DND-41 (cell line): Measurements from ENCODE around the gene SYF2.

Experiments
- ATAC-seq: fragments of 200-7000 bp; cut with Tn5 transposase; 3 replicates; pipeline ENCODE4 v1.9.1; 2021; ENCODE audit warnings: low read depth; ENCODE audit not compliant: insufficient read depth
- DNase-seq: peaks from one replicate; pipeline ENCODE4 v3.0.0-alpha.2; 2020
- H2AFZ ChIP-seq: 2 replicates; pipeline ENCODE4 v1.6.0; 2012; ENCODE audit warnings: low read depth, low read length
- H3K27ac ChIP-seq: 2 replicates; pipeline ENCODE4 v1.5.1; 2012; ENCODE audit warnings: low read length, inconsistent platforms
- H3K27me3 ChIP-seq: fragments of 200-600 bp; sonication (generic); 2 replicates; pipeline ENCODE4 v1.6.0; 2012; ENCODE audit warnings: low read length, mild to moderate bottlenecking, inconsistent platforms; ENCODE audit not compliant: insufficient read depth, poor library complexity
- H3K36me3 ChIP-seq: 2 replicates; pipeline ENCODE4 v1.5.1; 2012; ENCODE audit warnings: low read length, inconsistent platforms; ENCODE audit not compliant: insufficient read depth
- H3K4me1 ChIP-seq: 2 replicates; pipeline ENCODE4 v1.5.1; 2012; ENCODE audit warnings: mild to moderate bottlenecking, low read length; ENCODE audit not compliant: insufficient read depth
- H3K4me2 ChIP-seq: 2 replicates; pipeline ENCODE4 v1.6.0; 2012; ENCODE audit warnings: mild to moderate bottlenecking, moderate library complexity, low read length, inconsistent platforms; ENCODE audit not compliant: insufficient read depth
- H3K4me3 ChIP-seq, 2 experiments: fragments of 200-600 bp in 1 of 2; shearing (Covaris generic) in 1 of 2; 2 replicates each; pipeline ENCODE4 v1.5.1; 2012 to 2016; ENCODE audit warnings: inconsistent platforms in 2 of 2, low read length in 2 of 2, mild to moderate bottlenecking in 2 of 2, low read depth in 1 of 2, moderate library complexity in 1 of 2
- H3K79me2 ChIP-seq: 2 replicates; pipeline ENCODE4 v1.6.0; 2012; ENCODE audit warnings: low read length, inconsistent platforms; ENCODE audit not compliant: insufficient read depth
- H3K9ac ChIP-seq: 2 replicates; pipeline ENCODE4 v1.6.0; 2012; ENCODE audit warnings: low read depth, mild to moderate bottlenecking, inconsistent platforms, low read length, moderate library complexity
- H3K9me3 ChIP-seq: 2 replicates; pipeline ENCODE4 v1.5.1; 2012; ENCODE audit warnings: low read length, moderate library complexity, mild to moderate bottlenecking, inconsistent platforms; ENCODE audit not compliant: insufficient read depth, severe bottlenecking
- H4K20me1 ChIP-seq: 2 replicates; pipeline ENCODE4 v1.6.0; 2012; ENCODE audit warnings: low read length; ENCODE audit not compliant: insufficient read depth
- CTCF ChIP-seq: IDR thresholded peaks from 2 replicates; pipeline ENCODE4 v1.5.1; 2012; ENCODE audit warnings: borderline replicate concordance, low read length, moderate library complexity, mild to moderate bottlenecking; ENCODE audit not compliant: poor library complexity, severe bottlenecking; ENCODE audit errors: extremely low read depth
- EZH2 ChIP-seq: IDR thresholded peaks from 3 replicates; pipeline ENCODE4 v1.6.1; 2012; ENCODE audit warnings: borderline replicate concordance, low read depth, mild to moderate bottlenecking, moderate library complexity, low read length, inconsistent platforms; ENCODE audit not compliant: severe bottlenecking

SYF2 gene

GRCh38 chr1:25208561-25209222 lies 23.6 kb downstream of the SYF2 start:
- no peaks in the 10 kb centered on the region for H3K4me1 ChIP-seq
- H4K20me1 ChIP-seq = no peaks in the 10 kb centered on the region
- DNase-seq (no peak), ATAC-seq (no peak)
- H3K4me2 ChIP-seq = no peak overlapping the region
- no peaks in the 10 kb centered on the region for H3K79me2 ChIP-seq
- TF ChIP-seq CTCF = no peak
- no peaks in the 10 kb centered on the region for H3K9me3 ChIP-seq
- no peak overlapping the region for H3K9ac ChIP-seq
- H3K4me3 ChIP-seq = no peak overlapping the region
- H3K27ac ChIP-seq = no peak overlapping the region
- H2AFZ ChIP-seq = no peak overlapping the region
- H3K36me3 ChIP-seq = no peaks in the 10 kb centered on the region
- no peaks in the 10 kb centered on the region for H3K27me3 ChIP-seq

- Histone ChIP-seq H3K27me3 (no peaks in the 10 kb centered on the region), H3K9ac (no peak overlapping the region), H3K4me3 (no peak overlapping the region), H4K20me1 (no peaks in the 10 kb centered on the region), H2AFZ (no peak overlapping the region), H3K79me2 (no peaks in the 10 kb centered on the region), H3K4me2 (no peak overlapping the region), H3K36me3 (no peaks in the 10 kb centered on the region), H3K27ac (no peak overlapping the region), H3K9me3 (no peaks in the 10 kb centered on the region), H3K4me1 (no peaks in the 10 kb centered on the region)
- DNase-seq (no peak), ATAC-seq (no peak)
- TF ChIP-seq CTCF (no peak), EZH2 (no peak)
Observed at GRCh38 chr1:25208092-25208491, 24.2 kb downstream of the SYF2 start.

- no peak overlapping the region for H3K27ac ChIP-seq
- H3K79me2 ChIP-seq = no peaks in the 10 kb centered on the region
- H3K4me3 ChIP-seq = no peak overlapping the region
- no peaks in the 10 kb centered on the region for H4K20me1 ChIP-seq
- no peaks in the 10 kb centered on the region for H3K9me3 ChIP-seq
- no peak overlapping the region for H2AFZ ChIP-seq
- no peak overlapping the region for H3K4me2 ChIP-seq
- DNase-seq (no peak), ATAC-seq (no peak)
- TF ChIP-seq EZH2 = no peak
- no peak for TF ChIP-seq CTCF
- H3K4me1 ChIP-seq = no peaks in the 10 kb centered on the region
- H3K9ac ChIP-seq = no peak overlapping the region
- no peaks in the 10 kb centered on the region for H3K27me3 ChIP-seq
- H3K36me3 ChIP-seq = no peaks in the 10 kb centered on the region
Observed at GRCh38 chr1:25206201-25206600, 26.1 kb downstream of the SYF2 start.

GRCh38 chr1:25205786-25206185 lies 26.5 kb downstream of the SYF2 start:
- H3K27ac ChIP-seq = no peak overlapping the region
- H3K4me2 ChIP-seq = no peak overlapping the region
- no peak for DNase-seq
- H3K9me3 ChIP-seq = no peaks in the 10 kb centered on the region
- no peak for ATAC-seq
- no peak overlapping the region for H2AFZ ChIP-seq
- no peaks in the 10 kb centered on the region for H4K20me1 ChIP-seq
- no peak overlapping the region for H3K9ac ChIP-seq
- H3K4me1 ChIP-seq = no peaks in the 10 kb centered on the region
- no peaks in the 10 kb centered on the region for H3K36me3 ChIP-seq
- H3K4me3 ChIP-seq = no peak overlapping the region
- H3K27me3 ChIP-seq = no peaks in the 10 kb centered on the region
- no peak for TF ChIP-seq CTCF
- no peak for TF ChIP-seq EZH2
- no peaks in the 10 kb centered on the region for H3K79me2 ChIP-seq
